ENCODE measurements around the gene TECPR2.
A peak's percentile ranks its signal among the peaks of the same experiment; 100 is the strongest.
"Not testable (repeated sequence)": the region's sequence is repeated elsewhere in the genome, so short reads cannot be mapped to it uniquely, and the experiment has no call there.

TECPR2 gene, protein sequence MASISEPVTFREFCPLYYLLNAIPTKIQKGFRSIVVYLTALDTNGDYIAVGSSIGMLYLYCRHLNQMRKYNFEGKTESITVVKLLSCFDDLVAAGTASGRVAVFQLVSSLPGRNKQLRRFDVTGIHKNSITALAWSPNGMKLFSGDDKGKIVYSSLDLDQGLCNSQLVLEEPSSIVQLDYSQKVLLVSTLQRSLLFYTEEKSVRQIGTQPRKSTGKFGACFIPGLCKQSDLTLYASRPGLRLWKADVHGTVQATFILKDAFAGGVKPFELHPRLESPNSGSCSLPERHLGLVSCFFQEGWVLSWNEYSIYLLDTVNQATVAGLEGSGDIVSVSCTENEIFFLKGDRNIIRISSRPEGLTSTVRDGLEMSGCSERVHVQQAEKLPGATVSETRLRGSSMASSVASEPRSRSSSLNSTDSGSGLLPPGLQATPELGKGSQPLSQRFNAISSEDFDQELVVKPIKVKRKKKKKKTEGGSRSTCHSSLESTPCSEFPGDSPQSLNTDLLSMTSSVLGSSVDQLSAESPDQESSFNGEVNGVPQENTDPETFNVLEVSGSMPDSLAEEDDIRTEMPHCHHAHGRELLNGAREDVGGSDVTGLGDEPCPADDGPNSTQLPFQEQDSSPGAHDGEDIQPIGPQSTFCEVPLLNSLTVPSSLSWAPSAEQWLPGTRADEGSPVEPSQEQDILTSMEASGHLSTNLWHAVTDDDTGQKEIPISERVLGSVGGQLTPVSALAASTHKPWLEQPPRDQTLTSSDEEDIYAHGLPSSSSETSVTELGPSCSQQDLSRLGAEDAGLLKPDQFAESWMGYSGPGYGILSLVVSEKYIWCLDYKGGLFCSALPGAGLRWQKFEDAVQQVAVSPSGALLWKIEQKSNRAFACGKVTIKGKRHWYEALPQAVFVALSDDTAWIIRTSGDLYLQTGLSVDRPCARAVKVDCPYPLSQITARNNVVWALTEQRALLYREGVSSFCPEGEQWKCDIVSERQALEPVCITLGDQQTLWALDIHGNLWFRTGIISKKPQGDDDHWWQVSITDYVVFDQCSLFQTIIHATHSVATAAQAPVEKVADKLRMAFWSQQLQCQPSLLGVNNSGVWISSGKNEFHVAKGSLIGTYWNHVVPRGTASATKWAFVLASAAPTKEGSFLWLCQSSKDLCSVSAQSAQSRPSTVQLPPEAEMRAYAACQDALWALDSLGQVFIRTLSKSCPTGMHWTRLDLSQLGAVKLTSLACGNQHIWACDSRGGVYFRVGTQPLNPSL (N-terminal part only)

DNA sequence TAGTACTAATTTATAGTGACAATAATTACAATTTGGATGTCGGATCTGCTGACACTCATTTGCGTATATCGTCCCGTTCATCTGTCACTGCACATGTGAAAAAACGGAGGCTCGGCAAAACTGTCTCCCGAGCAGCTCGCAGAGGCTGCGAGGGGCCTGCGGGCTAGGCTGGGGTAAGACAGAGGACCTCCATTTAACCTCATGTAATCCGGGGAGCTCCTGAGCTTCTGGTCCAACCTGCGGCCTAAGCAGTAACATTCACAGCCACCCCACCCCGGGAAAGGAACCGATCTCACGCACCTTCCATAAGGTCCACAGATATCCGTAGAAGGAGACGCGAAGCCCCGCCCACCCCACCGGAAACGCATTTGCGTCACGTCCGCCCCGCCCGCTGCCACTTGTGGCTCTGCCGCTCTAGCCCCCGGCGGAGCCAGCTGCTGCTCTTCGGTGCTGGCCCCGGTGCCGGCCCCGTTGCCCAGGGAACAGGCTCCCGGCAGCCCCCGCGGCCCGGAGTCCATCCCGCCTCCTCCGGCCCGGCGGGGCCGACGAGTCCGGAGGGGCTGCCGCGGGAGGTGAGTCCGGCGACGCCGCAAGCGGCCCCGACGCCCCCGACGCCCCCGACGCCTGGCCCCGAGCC is at the start of gene TECPR2, which contains the start of gene CINP:
Gene TECPR2, plus strand, starts transcription at position 397 of the 637 bp plus-strand sequence. CDS start 13,781 bp downstream, outside the sequence.
Gene CINP, minus strand, starts transcription at position 346 of the 637 bp plus-strand sequence. Its CDS starts 39 bp downstream, at position 307.
- peak; percentile 93 for DNase-seq

DNA sequence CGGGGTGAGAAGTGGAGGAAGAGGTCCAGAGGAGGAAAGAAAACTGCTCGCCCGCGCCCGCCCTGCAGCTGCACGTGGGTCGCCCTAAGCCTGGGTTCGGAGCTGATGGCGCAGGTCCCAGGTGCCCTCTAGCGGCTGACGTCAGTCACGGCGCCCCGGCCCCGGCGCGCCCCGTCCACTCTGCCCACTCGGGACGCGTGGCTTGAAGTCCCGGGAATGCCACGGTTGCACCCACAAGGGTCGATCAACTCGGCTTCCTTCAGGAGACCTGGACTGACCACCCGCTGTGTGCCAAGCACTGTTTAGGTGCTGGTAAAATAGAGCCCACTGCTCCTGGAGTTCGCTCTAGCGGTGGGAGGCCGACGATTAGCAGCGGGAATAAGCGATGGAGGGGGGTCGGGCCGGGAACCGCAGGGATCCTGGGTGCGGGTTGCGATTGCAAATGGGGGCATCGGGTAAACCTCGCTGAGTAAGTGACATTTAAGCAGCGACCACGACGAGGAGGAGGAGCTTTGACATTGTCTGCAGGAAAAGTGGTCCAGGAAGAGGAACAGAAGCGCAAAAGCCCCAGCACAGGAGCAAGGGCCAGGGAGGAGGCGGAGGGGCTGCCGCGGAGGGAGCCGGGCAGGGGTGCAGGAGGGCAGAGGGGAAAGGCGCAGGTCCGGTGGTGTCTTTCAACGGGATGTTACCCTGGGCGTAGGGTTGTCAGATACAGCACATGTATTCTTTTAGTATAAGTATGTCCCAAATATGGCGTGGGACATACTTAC is 48.3 kb upstream of the TECPR2 start:
- peak; percentile 71 for DNase-seq

DNA sequence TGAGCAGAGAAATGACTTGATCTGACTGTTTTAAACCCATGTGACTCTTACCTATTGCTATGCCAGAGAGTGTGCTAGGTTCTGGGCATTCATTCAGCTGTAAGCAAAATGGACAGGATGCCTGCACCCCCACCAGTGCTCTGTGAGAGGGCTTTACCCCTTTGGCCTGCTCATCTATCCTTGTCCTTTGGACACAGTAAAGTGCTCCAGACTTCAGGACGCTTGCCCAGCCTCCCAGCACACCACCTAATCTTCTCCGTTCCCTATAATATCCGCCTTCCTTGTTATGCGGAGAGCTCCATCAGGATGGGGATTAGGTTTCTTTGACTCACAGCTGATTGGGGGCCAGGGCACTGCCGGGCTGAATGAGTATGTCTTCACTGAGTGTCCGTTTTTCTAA is 47.6 kb upstream of the TECPR2 start:
- DNase-seq, result no peak

DNA sequence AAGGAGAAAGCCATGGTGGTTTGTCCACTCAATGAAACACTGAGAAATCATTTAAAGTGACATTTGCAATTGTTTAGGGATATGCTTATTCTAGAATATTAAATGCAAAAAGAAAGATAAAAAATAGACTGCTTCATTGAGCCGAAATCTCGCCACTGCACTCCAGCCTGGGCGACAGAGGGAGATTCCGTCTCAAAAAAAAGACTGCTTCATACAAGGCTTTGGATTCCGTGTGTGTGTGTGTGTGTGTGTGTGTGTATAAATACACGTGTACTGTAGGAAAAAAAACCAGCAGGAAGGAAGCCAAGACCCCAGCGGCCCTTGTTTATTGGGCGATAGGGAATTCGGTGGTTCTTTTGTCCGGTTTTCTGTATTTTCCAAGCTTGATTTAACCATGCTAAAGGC is 46.4 kb upstream of the TECPR2 start:
- DNase-seq, result no peak

DNA sequence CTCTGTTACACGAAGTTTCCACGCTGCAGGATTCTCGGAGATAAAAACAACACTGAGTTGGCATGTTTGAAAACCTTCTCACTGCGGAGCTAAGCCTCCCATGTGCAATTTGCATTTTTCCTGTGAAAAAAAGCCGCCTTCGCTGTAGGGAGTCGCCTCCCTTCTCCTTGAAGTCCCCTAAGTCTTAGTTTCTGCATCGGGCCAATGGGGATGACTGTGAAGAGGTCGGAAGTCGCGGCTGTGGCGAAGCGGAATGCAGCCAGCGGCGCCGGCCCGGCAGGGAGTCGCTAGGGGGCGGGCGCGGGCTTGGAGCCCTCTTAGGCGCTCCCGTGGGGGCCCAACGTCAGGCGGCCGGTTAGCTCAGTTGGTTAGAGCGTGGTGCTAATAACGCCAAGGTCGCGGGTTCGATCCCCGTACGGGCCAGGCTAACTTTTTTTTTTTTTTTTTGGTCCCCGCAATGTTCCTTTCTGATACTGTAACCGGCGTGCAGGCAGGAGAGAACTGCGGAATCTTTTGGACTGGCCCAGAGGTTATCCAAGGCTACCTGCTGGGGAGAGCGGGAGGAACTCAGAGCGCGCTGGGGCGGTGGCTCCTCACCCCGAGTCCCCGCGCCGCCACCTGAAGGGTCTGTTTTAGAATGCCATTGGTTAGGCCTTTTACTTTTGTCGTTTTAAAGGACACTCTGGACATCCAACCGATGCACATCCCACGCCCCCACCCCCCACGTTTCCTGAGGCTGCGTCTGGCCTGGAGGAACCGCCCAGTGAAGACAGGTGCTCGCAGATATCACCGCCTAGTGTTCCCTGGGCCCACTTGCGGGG is 45.8 kb upstream of the TECPR2 start:
- DNase-seq, result peak; percentile 89

DNA sequence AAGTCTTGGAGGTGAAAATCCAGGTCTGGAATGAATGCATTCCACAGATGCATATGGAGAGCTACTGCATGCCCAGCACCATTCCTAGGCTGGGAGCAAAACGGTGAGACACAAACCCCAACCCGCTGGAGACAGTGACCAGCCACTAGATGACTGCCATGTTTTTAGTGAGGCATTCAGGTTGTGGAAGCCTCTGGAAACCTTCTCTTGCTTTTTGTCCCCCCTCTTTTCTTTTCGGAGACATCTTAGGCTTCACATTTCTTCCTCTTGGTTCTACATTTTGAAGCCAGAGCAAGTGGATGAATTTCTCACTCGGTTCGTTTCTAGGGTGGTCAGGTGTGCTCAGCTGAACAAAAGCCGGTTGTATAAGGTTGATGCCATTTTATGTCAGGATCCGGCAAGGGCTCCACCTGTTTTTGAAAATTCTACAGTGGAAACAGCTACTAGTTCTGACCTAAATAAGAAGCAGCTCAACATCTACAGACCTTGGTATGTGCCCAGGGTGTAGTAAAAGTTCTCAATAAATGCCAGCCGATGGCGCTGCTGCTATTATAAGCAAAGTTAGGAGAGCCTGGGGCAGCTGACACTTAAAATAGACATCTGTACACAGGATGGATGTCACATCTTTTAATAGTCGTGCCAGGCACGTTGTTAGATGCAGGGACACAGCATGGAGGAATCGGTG is 45.0 kb upstream of the TECPR2 start:
- DNase-seq, result no peak

DNA sequence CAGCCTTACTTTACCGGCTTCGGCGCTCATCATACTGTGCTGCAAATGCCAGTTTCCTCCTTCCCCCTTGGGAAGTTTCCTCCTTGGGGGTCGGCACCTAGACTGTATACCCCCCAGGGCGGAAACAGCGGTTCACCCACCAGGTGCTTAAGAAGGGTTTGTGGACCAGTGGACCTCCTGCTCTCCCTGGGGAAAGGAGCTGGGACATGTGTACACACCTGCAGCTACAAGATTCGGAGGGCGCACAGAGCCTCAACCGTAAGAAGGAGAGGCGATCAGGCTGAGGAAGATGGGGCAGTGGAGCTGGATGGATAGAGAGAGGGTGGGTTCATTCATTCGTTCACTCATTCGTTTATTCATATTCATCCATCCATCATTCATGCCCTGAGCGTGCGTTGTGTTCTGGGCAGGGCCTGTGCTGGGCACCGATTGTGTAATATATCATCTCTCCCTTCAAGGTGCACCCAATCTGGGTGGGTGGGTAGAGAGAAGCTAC is 43.9 kb upstream of the TECPR2 start:
- no peak for DNase-seq

DNA sequence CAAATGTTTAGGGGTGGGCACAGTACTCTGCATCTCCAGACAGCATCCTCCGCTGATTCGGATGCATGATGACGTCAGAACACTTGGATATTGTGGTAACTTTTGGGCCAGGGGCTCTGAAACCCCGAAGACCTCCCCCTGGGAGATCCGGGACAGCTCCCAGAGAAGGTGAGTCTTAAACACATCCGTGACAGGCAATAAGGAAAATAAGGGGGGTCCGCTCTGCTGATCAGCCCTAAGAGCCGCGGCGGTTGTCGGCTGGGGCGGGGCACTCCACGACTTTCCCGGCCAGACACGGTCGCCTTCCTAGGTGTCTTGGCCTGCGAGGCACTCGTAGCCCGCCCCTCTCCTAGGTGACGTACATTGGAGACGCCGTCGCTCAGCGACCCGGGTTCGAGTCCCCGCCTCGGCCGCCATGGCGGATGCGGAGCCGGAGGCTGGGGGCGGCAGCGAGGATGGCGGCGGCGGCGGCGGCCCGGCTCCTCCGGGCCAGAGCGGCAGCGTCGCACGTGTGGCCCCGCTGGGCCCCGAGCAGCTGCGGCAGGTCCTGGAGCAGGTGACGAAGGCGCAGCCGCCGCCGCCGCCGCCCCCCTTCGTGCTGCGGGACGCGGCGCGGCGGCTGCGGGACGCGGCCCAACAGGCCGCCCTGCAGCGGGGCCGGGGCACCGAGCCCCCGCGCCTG is 43.2 kb upstream of the TECPR2 start, which contains the start of gene ZNF839:
Gene ZNF839, plus strand, starts transcription at position 396 of the 682 bp plus-strand sequence. Its CDS starts 20 bp downstream, at position 416.
- peak; percentile 83 for DNase-seq

DNA sequence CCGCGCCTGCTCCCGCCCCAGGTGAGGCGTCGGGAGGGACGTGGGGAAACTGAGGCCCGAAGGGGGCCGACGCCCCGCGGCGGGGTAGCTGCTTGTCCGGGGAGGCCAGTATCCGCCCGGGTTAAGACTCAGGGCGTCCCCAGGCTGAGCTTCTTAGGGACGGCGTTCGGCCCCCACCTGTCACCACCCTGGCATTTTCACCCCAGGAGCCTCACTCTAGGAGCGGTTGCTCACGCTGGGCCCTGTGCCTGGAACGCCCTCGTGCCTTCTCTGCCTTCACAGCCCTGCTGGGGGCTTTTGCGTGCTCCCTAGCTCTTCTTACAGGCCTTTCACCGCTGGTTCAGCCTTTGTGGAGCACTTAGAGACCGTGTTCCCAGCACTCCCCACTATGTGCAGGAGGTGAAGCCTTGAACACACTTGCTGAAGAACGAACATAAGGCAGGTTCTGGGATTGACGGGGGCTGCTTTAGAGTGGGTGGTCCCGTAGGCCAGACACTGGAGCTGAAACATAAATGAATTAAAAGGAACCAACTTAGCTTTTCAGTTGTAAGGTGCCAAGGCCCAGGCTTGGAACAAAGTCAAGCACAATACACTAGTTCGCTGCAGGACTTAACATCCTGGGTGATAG is 42.6 kb upstream of the TECPR2 start:
- DNase-seq, result peak; percentile 28

DNA sequence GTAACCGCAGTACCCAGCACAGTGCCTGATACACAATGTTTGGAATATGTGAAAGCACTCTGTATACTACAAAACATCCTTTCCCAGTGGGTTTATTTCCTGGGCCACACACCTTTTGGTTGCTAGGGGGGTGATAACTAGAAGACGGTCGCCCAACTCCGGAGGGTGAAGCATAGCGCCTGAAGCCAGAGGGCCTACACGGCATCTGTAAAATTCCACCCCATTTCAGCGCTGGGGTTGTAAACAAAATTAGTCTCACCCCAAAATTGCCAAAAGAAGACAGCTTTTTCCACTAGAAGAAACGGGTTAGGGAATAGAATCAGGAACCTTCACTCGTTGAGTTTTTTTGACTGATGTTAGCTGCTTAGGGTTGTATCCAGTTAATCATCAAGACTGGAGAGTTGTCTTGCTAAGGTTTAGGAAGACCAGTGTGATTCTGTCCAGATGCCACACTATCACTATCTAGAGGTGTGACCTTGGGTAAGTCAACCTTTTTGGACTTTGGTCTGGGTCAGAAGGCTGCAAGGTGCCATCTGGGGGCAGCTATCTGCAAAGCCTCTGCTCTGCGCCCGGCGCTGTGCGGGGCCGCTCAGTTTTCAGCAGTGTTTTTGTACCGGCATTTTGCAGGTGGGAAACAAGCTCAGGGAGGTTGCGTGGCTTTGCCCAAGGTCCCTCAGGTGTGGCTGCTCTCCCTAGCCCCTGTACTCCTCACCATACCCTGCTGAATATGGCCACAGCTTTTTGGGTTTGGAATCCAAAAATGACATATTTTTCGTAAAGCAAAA is 41.9 kb upstream of the TECPR2 start:
- no peak for DNase-seq

DNA sequence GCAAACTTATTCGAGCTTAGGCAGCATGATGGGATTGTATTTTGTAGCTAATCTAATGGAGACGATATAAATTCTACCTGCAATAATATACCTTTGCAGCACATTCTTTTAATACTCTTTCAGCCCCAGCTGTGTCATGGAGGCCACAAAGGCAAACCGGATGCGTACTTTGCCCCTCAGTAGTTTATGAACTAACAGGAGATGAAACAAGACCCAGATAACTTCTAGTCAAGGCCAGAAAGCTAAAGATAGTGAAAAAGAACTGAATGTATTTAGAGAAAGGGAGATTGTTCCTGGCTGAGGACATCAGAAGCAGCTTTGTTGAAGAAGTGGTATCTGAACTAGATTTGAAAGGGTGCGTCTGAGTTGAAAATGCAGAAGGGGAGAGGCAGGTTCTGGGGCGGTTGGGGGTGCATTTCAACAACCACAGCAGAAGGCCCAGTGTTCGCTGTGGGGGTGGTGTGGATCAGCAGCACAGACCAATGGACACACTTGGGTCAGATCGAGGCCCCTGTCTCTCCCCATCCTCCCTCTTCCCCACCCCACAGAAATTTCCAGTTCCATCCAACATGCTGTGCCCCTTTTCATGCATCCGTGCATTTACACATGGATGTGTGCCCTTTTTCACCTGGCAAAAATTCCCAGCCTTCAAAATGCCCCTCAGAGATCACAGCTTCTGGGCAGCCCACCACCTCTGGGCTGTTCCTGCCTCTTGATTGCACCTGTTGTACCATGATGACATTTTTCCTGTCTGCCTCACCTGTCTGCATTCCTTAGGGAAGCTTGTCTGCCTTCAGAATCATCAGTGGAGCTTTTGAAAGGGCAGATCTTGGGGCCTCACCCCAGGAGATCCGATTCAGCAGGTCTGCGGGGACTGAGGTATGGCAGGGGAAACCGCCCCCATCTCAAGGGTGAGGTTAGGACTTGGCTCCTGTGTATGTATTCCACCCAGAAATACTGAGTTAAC is 41.0 kb upstream of the TECPR2 start:
- DNase-seq, result no peak

DNA sequence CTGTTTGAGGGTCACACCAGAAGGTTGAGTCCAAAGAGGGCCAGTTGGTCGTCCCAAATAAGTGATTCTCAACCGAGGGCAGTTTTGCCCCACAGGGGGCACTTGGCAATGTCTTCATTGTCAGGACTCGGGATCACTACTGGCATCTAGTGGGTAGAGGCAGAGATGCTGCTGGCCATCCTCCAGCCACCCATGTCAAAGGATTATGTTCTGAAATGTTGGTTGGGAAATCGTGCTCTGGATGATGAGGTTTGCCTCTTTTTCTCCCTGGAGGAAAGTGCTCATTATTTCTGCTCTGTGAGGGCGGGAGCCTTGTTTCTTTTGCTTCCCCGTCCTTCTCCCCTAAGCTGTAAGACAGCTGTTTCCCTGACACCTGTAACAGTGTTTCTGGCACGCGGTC is 39.6 kb upstream of the TECPR2 start:
- DNase-seq, result no peak

DNA sequence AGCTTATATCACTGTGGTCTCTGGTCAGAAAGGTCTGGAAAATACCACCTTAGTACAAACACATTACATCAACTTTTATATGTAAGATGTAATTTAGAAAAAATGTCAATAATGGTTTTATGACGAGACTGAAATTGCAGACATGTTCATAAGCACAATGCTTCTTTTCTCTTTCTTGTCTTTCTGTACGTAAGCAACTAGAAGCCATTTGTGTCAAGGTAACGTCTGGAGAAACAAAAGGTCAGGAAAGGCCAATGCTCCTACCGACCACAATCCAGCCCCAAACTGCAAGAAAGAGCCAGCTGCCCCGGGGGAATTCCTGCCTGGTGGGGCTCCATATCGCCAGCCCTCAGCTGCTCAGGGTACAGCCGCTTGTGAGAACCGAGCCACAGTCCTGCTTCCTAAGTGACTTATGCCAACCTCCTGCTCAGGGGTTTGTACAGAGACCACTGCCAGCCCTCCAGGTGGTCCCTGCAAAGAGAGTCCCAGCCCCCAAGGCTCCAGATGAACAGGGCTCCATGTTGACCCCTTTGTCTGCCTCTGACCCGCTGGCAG is 36.9 kb upstream of the TECPR2 start:
- no peak for DNase-seq

DNA sequence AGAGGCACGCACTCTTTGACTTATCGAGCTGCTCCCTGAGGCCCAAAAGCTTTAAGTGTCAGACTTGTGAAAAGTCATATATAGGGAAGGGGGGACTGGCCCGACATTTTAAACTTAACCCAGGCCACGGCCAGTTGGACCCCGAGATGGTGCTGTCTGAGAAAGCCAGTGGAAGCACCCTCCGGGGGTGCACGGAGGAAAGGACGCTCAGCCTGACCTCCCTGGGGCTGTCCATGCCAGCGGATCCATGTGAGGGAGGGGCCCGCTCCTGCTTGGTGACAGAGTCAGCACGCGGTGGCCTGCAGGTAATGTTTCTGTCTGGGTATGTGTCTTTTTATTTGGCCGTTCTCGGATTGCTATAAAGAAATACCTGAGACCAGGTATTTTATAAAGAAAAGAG is 36.2 kb upstream of the TECPR2 start:
- no peak for DNase-seq

DNA sequence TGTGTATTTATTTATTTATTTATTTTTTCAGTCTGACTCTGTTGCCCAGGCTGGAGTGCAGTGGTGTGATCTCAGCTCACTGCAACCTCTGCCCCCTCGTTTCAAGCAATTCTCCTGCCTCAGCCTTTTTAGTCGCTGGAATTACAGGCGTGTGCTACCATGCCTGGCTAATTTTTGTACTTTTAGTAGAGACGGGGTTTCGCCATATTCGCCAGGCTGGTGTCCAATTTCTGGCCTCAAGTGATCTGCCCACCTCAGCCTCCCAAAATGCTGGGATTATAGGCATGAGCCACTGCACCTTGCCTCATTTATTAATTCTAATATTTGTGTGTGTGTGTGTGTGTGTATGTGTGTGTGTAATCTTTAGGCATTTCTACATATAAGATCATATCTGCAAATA is 33.4 kb upstream of the TECPR2 start:
- DNase-seq, result not testable (repeated sequence)

DNA sequence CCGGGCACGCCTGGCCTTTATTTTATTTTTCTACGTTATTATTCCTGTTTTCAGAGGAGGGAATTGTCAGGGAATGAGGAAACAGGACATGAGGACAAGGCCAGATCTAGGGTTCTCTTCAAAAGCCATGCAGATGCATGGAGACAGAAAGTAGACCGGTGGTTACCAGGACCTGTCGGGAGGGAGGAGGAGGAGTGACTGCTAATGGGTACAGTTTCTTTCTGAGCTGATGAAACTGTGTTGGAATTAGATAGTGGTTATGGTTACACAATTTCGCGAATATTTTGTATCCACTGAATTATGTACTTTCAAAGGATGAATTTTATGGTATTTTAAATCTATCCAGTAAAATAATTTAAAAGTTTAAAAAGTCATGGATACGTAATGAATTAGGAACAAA is 31.9 kb upstream of the TECPR2 start:
- no peak for DNase-seq

All from NK-92 treated with Interleukin-12 subunit alpha and Interleukin-12 subunit beta, amount 100 ng/mL, for 24 hours (cell line).